Measurements from ENCODE around the gene GATA2. TPM values are rescaled to one million over a fixed set of nuclear protein-coding genes. Genes with fewer than 3 reads are reported as not detected.

Gene GATA2
- total and polyA plus RNA-seq, 4 donors: 2.1 to 39.5 (median 8.0) TPM

DNA sequence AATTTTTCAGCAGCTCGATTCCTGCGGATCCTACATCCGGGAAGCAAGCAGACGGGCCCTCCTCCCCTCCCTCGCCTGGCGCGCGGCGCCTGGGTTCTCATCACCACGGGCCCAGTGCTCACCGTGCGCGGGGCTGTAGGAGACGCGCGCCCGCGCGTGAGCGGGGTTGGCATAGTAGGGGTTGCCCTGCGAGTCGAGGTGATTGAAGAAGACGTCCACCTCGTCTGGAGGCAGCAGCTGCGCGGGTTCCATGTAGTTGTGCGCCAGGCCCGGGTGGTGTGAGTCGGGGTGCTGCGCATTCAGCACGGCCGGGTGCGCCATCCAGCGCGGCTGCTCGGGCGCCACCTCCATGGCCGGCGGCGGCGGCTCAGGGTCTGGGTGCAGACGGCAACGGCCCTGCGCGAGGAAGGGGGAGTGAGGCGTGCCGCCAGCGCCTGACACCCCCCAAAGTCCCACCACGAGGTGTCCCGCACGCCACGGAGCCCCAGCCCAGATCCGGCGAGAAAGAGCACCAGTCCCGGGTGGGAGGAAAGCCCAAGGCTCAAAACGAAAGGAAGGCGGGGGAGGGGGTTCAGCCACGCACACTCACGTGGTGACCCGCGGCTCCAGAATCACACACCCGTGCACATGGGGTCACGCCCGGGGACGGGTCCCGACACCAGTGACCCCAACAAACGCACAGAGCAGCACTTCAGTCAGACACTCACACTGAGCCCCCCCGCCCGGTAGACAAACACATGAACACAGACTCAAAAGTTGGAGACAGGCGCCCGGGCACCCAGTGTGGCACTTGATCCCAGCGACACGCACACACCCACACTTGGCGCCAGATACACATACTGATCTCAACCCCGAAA is 6.1 kb downstream of the GATA2 start:
- intact Hi-C loops (cut with DNase I): loop anchor here in 1 of 2 donors (5.0 kb wide), 1 partner anchor 55 kb away; no protein-coding TSS in a partner anchor
- ATAC-seq (ENCODE audit: low FRiP score) (peak; percentile 1), DNase-seq (peak in 1 of 2 donors; percentile 80)
- Histone ChIP-seq H3K36me3 (ENCODE audit: control insufficient read depth in 1 of 2, insufficient read depth in 2 of 2, low read length in 1 of 2) (no peaks in the 10 kb centered on the region), H3K4me3 (ENCODE audit: low read length in 2 of 2) (peak overlapping the region; percentile 23 to 62), H3K9me3 (ENCODE audit: control insufficient read depth, low read length) (no peaks in the 10 kb centered on the region), H3K27ac (ENCODE audit: low read depth in 1 of 2, low read length in 2 of 2) (no peak overlapping the region), H3K4me1 (ENCODE audit: control insufficient read depth in 1 of 2, insufficient read depth in 2 of 2, low read length in 2 of 2) (no peaks in the 10 kb centered on the region), H3K27me3 (ENCODE audit: control insufficient read depth in 1 of 2, insufficient read depth in 2 of 2, low read length in 1 of 2) (no peaks in the 10 kb centered on the region)
- 2% methylated on average over 72 to 75 of the region's 75 CpGs for WGBS, 2 donors

DNA sequence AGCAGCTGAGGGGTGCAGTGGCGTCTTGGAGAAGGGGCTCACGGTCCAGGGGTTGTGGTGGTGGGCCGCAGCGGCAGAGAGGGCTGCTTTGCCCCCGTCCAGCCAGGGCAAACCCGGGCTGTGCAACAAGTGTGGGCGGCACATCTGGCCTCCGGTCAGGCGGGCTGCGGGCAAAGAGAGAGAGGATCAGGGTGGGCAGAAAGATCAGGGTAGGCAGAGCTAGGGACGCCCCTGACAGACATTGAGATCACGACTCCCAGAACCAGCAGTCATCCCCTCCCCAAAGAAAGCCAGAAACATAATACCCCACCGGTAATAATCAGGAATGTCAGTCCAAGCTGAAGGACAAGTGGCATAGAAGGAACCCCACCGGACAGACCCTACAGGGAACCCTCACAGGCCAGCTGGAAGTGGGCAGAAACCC is 6.8 kb downstream of the GATA2 start:
- no peak overlapping the region for H3K4me3 ChIP-seq (ENCODE audit: low read length in 2 of 2)
- 14 to 46% methylated on average over 14 of the region's 14 CpGs for WGBS, 2 donors
- H3K9me3 ChIP-seq (ENCODE audit: control insufficient read depth, low read length): no peaks in the 10 kb centered on the region
- no peak for ATAC-seq (ENCODE audit: low FRiP score)
- intact Hi-C loops (cut with DNase I): loop anchor here in 1 of 2 donors (5.0 kb wide), 1 partner anchor 54 kb away; no protein-coding TSS in a partner anchor
- H3K27me3 ChIP-seq (ENCODE audit: control insufficient read depth in 1 of 2, insufficient read depth in 2 of 2, low read length in 1 of 2): no peaks in the 10 kb centered on the region
- no peaks in the 10 kb centered on the region for H3K4me1 ChIP-seq (ENCODE audit: control insufficient read depth in 1 of 2, insufficient read depth in 2 of 2, low read length in 2 of 2)
- no peak overlapping the region for H3K27ac ChIP-seq (ENCODE audit: low read depth in 1 of 2, low read length in 2 of 2)
- H3K36me3 ChIP-seq (ENCODE audit: control insufficient read depth in 1 of 2, insufficient read depth in 2 of 2, low read length in 1 of 2): no peaks in the 10 kb centered on the region
- DNase-seq: peak in 1 of 2 donors; percentile 67

DNA sequence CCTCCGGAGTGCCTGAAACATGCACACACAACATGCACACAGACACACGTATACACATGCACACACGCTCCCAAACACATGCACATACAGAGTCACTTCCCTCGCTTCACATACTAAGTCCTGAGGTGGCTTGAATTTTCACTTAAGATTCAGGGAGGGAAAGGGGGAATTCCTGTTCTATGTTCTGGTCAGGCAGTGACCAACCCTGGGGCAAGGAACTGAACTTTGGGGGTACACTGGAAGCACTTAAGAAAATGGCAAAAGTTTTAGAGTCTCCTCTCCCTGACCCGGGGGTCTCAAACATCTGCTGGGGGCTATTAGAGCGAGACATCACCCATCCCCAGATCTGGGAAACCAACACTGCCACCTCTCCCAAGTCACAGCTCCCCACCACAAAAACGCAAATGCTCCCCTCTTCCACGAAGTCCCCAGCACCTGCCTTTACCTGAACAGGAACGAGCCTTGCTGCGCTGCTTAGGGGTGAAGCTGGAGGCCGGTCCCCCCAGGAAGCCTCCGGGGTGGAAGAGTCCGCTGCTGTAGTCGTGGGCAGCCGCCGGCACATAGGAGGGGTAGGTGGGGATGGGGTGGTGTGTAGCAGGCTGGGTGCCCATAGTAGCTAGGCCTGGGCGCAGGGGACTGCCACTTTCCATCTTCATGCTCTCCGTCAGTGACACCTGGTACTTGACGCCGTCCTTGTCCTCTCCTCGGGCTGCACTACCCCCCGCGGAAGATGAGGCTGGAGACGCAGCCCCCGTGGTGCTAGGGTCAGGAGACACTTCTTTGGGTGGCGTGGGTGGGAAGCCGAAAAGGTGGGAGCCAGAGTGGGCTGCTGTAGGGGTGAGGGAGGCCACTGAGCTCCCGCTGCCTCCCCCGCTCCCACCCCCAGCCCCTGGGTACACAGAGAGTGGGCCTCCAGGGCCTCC is 7.5 kb downstream of the GATA2 start:
- Histone ChIP-seq H3K36me3 (ENCODE audit: control insufficient read depth in 1 of 2, insufficient read depth in 2 of 2, low read length in 1 of 2) (no peaks in the 10 kb centered on the region), H3K9me3 (ENCODE audit: control insufficient read depth, low read length) (no peaks in the 10 kb centered on the region), H3K27me3 (ENCODE audit: control insufficient read depth in 1 of 2, insufficient read depth in 2 of 2, low read length in 1 of 2) (no peaks in the 10 kb centered on the region), H3K4me1 (ENCODE audit: control insufficient read depth in 1 of 2, insufficient read depth in 2 of 2, low read length in 2 of 2) (no peaks in the 10 kb centered on the region), H3K27ac (ENCODE audit: low read depth in 1 of 2, low read length in 2 of 2) (no peak overlapping the region), H3K4me3 (ENCODE audit: low read length in 2 of 2) (no peak overlapping the region)
- ATAC-seq (ENCODE audit: low FRiP score) (no peak), DNase-seq (peak in 1 of 2 donors; percentile 72)
- WGBS, 2 donors: 28 to 55% methylated on average over 27 to 29 of the region's 29 CpGs
- intact Hi-C loops (cut with DNase I): loop anchor here in 1 of 2 donors (5.0 kb wide), 1 partner anchor 53 kb away; no protein-coding TSS in a partner anchor

DNA sequence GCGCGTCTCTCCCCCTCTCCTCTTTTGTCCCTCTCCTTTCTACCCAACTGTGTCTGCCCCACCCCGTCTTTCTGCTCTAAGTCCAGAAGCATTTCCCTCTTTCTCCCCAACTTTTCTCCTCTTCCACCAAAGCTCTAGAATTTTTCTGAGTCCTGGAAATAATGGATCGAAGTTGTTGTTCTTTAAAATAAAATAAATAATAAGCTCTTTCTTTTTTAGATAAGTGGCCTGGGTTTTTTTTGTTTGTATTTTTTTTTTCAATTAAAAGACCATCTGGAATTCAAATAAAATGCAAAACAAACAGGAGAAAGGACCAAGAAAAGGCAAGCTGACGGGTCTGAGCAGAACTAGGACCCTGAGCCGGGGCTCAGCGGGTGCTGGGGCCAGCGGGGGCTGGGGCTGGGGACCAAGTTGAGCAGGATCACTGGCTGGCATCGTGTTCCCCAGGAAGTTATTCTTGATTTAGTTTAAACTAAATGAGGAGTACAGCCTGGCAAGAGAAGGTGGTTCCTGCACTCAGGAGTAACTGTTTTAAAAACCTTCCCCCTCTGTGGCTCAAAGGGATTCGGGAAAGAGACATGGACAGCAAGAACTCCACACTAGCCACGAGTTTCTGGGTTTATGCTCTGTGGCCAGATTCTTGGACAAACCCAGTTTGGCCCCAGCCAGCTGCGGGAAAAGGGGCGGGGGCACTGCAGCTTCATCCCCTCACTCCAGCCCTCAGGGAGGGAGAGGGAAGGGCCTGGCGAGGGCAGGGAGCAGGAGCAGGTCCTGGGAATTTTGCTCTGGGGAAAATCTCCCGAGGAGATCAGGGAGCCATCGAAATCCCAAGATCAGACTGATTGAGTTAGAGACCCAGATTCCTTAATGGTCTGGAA is 8.4 kb downstream of the GATA2 start:
- no peak overlapping the region for H3K4me3 ChIP-seq (ENCODE audit: low read length in 2 of 2)
- no peak overlapping the region for H3K27ac ChIP-seq (ENCODE audit: low read depth in 1 of 2, low read length in 2 of 2)
- intact Hi-C loops (cut with DNase I): loop anchor here in 1 of 2 donors (5.0 kb wide), 1 partner anchor 52 kb away; no protein-coding TSS in a partner anchor
- DNase-seq: peak; percentile 15 to 53
- H3K27me3 ChIP-seq (ENCODE audit: control insufficient read depth in 1 of 2, insufficient read depth in 2 of 2, low read length in 1 of 2): no peaks in the 10 kb centered on the region
- WGBS, 2 donors: 41 to 61% methylated on average over 16 of the region's 16 CpGs
- no peaks in the 10 kb centered on the region for H3K4me1 ChIP-seq (ENCODE audit: control insufficient read depth in 1 of 2, insufficient read depth in 2 of 2, low read length in 2 of 2)
- no peaks in the 10 kb centered on the region for H3K36me3 ChIP-seq (ENCODE audit: control insufficient read depth in 1 of 2, insufficient read depth in 2 of 2, low read length in 1 of 2)
- no peaks in the 10 kb centered on the region for H3K9me3 ChIP-seq (ENCODE audit: control insufficient read depth, low read length)
- ATAC-seq (ENCODE audit: low FRiP score): no peak

DNA sequence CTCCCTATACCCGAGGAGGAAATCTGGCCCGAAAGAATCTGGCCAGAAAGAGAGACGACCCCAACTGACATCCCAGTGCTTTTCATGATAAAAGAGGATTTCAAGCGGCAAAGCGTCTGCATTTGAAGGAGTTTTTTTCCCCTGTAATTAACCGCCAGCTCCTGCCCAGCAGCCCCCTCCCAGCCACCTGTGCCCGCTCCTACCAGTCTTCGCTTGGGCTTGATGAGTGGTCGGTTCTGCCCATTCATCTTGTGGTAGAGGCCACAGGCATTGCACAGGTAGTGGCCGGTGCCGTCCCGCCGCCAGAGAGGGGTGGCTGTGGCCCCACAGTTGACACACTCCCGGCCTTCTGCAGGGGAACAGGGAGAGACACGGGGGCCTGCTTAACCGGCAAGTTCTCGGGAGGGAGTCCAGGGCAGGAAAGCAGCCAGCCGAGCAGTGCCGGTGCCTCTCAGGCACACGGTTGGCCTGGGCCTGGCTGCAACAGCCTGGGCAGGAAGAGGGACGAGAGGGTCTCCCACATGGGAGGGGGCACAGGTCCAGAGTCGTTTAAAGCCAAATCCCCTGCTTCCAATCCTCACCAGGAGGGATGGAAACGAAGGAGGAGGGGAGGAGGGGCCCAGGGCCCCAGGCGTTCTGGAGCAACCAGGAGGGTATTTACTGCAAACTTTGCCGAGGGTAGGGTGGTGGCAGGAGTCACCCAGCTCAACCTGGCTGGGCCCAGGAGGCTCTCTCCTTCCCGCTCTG is 9.2 kb downstream of the GATA2 start:
- ATAC-seq (ENCODE audit: low FRiP score) (no peak), DNase-seq (peak; percentile 38 to 70)
- H3K27me3 ChIP-seq (ENCODE audit: control insufficient read depth in 1 of 2, insufficient read depth in 2 of 2, low read length in 1 of 2): no peaks in the 10 kb centered on the region
- H3K36me3 ChIP-seq (ENCODE audit: control insufficient read depth in 1 of 2, insufficient read depth in 2 of 2, low read length in 1 of 2): no peaks in the 10 kb centered on the region
- intact Hi-C loops (cut with DNase I): no loop called here
- H3K9me3 ChIP-seq (ENCODE audit: control insufficient read depth, low read length): no peaks in the 10 kb centered on the region
- 23 to 46% methylated on average over 25 to 26 of the region's 26 CpGs for WGBS, 2 donors
- no peaks in the 10 kb centered on the region for H3K4me1 ChIP-seq (ENCODE audit: control insufficient read depth in 1 of 2, insufficient read depth in 2 of 2, low read length in 2 of 2)
- no peak overlapping the region for H3K4me3 ChIP-seq (ENCODE audit: low read length in 2 of 2)
- no peak overlapping the region for H3K27ac ChIP-seq (ENCODE audit: low read depth in 1 of 2, low read length in 2 of 2)

DNA sequence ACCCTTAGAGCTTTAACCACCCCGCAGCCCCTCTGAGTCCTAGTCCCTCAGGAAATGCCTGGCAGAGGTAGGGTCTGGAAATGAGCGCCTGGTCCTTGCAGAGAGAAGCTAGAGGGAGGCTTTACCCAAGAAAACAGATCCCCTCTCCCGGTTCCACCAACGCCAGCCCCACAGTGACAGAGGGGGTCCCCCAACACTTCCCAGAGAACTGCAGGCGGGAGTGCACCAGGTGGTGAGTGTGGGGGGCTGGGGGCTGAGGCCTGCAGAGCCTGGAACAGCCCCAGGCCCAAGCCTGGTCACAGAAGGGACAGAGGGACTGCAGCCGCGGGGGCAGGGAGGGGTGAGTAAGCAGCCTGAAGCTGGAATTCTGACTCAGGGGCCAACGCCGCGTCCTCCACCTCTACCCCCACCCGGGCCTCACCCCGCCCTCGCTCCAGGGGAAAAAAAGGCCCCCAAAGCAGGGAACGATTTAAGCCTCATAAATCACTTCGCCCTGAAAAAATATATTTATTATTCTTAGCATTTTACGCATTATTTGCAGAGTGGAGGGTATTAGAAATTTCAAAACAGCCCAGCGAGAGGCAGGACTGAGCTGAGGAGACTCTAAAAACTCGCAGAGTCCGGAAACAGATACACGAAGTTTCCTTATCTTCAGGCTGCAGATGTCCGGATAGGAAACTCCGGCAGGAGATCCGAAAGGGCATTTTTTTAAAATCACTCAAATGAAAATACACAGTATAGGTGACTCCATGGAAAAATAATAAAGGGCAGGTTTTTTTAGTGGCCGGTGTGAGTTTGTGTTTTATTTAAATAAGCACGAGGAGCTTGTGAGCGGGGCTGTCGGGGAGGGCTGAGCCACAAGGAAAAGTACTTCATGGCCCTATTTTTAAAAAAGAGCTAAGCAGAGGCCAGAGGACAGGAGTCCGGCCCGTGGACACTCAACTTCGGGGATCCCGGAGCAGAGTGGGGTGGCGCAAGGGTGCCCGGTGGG is 10.0 kb downstream of the GATA2 start:
- intact Hi-C loops (cut with DNase I): no loop called here
- Histone ChIP-seq H3K27me3 (ENCODE audit: control insufficient read depth in 1 of 2, insufficient read depth in 2 of 2, low read length in 1 of 2) (no peaks in the 10 kb centered on the region), H3K4me3 (ENCODE audit: low read length in 2 of 2) (no peak overlapping the region), H3K36me3 (ENCODE audit: control insufficient read depth in 1 of 2, insufficient read depth in 2 of 2, low read length in 1 of 2) (no peaks in the 10 kb centered on the region), H3K4me1 (ENCODE audit: control insufficient read depth in 1 of 2, insufficient read depth in 2 of 2, low read length in 2 of 2) (no peaks in the 10 kb centered on the region), H3K9me3 (ENCODE audit: control insufficient read depth, low read length) (no peaks in the 10 kb centered on the region), H3K27ac (ENCODE audit: low read depth in 1 of 2, low read length in 2 of 2) (no peak overlapping the region)
- 18 to 40% methylated on average over 33 of the region's 33 CpGs for WGBS, 2 donors
- DNase-seq: peak; percentile 59 to 85
- peak; percentile 49 for ATAC-seq (ENCODE audit: low FRiP score)

DNA sequence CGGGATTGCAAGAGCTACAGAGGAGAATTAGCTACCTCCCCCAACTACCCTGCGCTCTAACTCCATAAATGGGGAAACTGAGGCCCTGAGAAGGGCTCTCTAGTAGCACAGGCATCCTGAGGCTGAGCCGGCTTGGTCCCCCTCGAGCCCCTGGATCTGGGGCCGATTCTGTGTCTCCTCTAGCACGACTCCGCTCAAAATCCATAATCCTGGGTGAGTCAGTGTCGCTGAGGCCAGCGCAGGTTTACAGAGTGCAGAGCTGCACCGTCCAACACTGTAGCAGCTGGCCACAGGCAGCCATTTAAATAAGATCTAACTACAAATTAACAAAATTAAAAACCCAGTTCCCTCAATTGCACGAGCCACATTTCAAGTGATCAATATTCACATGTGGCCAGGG is 10.8 kb downstream of the GATA2 start:
- Histone ChIP-seq H3K4me1 (ENCODE audit: control insufficient read depth in 1 of 2, insufficient read depth in 2 of 2, low read length in 2 of 2) (no peaks in the 10 kb centered on the region), H3K27ac (ENCODE audit: low read depth in 1 of 2, low read length in 2 of 2) (no peak overlapping the region), H3K27me3 (ENCODE audit: control insufficient read depth in 1 of 2, insufficient read depth in 2 of 2, low read length in 1 of 2) (no peaks in the 10 kb centered on the region), H3K36me3 (ENCODE audit: control insufficient read depth in 1 of 2, insufficient read depth in 2 of 2, low read length in 1 of 2) (no peaks in the 10 kb centered on the region), H3K4me3 (ENCODE audit: low read length in 2 of 2) (no peak overlapping the region), H3K9me3 (ENCODE audit: control insufficient read depth, low read length) (no peaks in the 10 kb centered on the region)
- intact Hi-C loops (cut with DNase I): no loop called here
- ATAC-seq (ENCODE audit: low FRiP score) (no peak), DNase-seq (no peak)
- 33 to 52% methylated on average over 11 of the region's 11 CpGs for WGBS, 2 donors
